Neural crest cell (in vitro differentiated cells): Measurements from ENCODE around the gene ACTR5. TPM values are rescaled to one million over a fixed set of nuclear protein-coding genes. Genes with fewer than 3 reads are reported as not detected.

ENCODE experiments used
- DNase-seq: peaks from one replicate; pipeline ENCODE4 v3.0.0; 2021; ENCODE audit warnings: low read depth, mixed read lengths, low spot score
- H3K27ac Mint-ChIP-seq: one replicate; pipeline ENCODE4 v1.8.0; 2021; ENCODE audit warnings: mild to moderate bottlenecking, mixed read lengths; ENCODE audit not compliant: unreplicated experiment
- H3K27me3 Mint-ChIP-seq: 2 replicates; pipeline ENCODE4 v1.8.0; 2021; ENCODE audit warnings: low read depth, mild to moderate bottlenecking, mixed read lengths
- H3K36me3 Mint-ChIP-seq: 2 replicates; pipeline ENCODE4 v1.8.0; 2021; ENCODE audit warnings: low read depth, mild to moderate bottlenecking, mixed read lengths
- H3K4me1 Mint-ChIP-seq: 2 replicates; pipeline ENCODE4 v1.8.0; 2021; ENCODE audit warnings: mixed read lengths
- H3K4me3 Mint-ChIP-seq: one replicate; pipeline ENCODE4 v1.8.0; 2021; ENCODE audit warnings: mild to moderate bottlenecking, mixed read lengths
- H3K9me3 Mint-ChIP-seq: 2 replicates; pipeline ENCODE4 v1.8.0; 2021; ENCODE audit warnings: mixed read lengths
- total RNA-seq: library from RNA; stranded (reverse); gene quantifications from 2 replicates; pipeline ENCODE4 v1.2.1, GENCODE V29; 2021
- TF ChIP-seq, protein P1 (sequence below): fragments of 200-600 bp; sonication (generic); conservative IDR thresholded peaks from 2 replicates; pipeline ENCODE4 v1.5.0; 2021; ENCODE audit warnings: antibody characterized with exemption, mild to moderate bottlenecking

ACTR5 gene
- total RNA-seq, 1 donor from 2014 or later, result 14.9 TPM

DNA sequence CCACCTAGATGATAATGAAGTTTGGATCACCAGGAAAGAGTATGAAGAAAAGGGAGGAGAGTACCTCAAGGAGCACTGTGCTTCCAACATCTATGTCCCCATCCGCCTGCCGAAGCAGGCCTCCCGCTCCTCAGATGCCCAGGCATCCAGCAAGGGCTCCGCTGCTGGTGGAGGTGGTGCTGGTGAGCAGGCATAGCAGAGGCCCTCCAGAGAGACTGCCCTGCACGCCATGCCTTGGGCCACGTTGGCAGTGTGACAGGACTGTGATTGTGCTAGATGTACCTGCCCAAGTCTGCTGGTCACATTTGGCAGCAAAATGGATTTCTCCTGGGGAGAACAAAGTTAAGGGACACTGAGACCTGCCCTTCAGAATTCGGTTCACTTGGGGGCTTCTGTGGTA lies 23.4 kb downstream of the ACTR5 start:
- H3K4me3 Mint-ChIP-seq, result no peak overlapping the region
- H3K9me3 Mint-ChIP-seq, result peaks cover 9% of the 10 kb centered on the region
- DNase-seq, result no peak
- H3K27me3 Mint-ChIP-seq, result no peaks in the 10 kb centered on the region
- no peak overlapping the region for H3K27ac Mint-ChIP-seq
- H3K4me1 Mint-ChIP-seq, result no peaks in the 10 kb centered on the region
- TF ChIP-seq, protein P1, sequence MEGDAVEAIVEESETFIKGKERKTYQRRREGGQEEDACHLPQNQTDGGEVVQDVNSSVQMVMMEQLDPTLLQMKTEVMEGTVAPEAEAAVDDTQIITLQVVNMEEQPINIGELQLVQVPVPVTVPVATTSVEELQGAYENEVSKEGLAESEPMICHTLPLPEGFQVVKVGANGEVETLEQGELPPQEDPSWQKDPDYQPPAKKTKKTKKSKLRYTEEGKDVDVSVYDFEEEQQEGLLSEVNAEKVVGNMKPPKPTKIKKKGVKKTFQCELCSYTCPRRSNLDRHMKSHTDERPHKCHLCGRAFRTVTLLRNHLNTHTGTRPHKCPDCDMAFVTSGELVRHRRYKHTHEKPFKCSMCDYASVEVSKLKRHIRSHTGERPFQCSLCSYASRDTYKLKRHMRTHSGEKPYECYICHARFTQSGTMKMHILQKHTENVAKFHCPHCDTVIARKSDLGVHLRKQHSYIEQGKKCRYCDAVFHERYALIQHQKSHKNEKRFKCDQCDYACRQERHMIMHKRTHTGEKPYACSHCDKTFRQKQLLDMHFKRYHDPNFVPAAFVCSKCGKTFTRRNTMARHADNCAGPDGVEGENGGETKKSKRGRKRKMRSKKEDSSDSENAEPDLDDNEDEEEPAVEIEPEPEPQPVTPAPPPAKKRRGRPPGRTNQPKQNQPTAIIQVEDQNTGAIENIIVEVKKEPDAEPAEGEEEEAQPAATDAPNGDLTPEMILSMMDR, result no peak
- peaks cover 48% of the 10 kb centered on the region for H3K36me3 Mint-ChIP-seq

DNA sequence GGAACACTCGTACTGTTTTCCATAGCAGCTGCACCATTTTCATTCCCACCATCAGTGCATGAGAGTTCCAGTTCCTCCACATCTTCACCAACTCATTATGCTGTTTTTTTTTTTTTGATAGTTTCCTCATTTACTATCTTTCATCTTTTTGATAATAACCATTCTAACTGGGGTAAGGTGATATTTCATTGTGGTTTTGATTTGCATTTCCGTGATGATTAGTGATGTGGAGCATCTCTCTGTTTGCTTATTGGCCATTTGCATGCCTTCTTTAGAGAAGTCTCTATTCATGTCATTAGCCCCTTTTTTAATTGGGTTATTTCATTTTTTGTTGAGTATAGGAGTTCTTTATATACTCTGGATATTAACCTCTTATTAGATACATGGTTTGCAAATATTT lies 25.9 kb downstream of the ACTR5 start:
- H3K36me3 Mint-ChIP-seq, result peaks cover 38% of the 10 kb centered on the region

DNA sequence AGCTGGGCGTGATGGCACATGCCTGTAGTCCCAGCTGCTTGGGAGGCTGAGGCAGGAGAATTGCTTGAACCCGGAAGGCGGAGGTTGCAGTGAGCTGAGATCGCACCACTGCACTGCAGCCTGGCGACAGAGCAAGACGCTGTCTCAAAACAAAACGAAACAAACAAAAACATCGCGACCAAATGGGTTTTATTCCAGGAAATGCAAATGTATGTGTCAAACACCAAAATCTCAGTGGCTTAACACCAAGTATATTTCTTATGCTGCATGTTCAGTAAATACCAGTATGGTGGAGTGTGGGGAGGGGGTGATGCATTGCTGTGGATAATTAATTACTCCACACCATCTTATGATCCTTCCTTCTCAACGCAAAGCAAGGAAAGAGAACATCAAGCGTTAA lies 28.1 kb downstream of the ACTR5 start:
- H3K27ac Mint-ChIP-seq, result no peak overlapping the region
- TF ChIP-seq, protein P1, result no peak
- no peak overlapping the region for H3K4me3 Mint-ChIP-seq
- peaks cover 8% of the 10 kb centered on the region for H3K4me1 Mint-ChIP-seq
- H3K36me3 Mint-ChIP-seq, result peaks cover 33% of the 10 kb centered on the region
- no peak for DNase-seq
- H3K9me3 Mint-ChIP-seq, result peaks cover 9% of the 10 kb centered on the region
- H3K27me3 Mint-ChIP-seq, result no peaks in the 10 kb centered on the region

More for the DNA sequence above, 25.9 kb downstream of the ACTR5 start:
- H3K4me1 Mint-ChIP-seq, result no peaks in the 10 kb centered on the region
- TF ChIP-seq, protein P1, result no peak
- H3K4me3 Mint-ChIP-seq, result no peak overlapping the region
- peaks cover 9% of the 10 kb centered on the region for H3K9me3 Mint-ChIP-seq
- no peak overlapping the region for H3K27ac Mint-ChIP-seq
- DNase-seq, result no peak
- no peaks in the 10 kb centered on the region for H3K27me3 Mint-ChIP-seq

DNA sequence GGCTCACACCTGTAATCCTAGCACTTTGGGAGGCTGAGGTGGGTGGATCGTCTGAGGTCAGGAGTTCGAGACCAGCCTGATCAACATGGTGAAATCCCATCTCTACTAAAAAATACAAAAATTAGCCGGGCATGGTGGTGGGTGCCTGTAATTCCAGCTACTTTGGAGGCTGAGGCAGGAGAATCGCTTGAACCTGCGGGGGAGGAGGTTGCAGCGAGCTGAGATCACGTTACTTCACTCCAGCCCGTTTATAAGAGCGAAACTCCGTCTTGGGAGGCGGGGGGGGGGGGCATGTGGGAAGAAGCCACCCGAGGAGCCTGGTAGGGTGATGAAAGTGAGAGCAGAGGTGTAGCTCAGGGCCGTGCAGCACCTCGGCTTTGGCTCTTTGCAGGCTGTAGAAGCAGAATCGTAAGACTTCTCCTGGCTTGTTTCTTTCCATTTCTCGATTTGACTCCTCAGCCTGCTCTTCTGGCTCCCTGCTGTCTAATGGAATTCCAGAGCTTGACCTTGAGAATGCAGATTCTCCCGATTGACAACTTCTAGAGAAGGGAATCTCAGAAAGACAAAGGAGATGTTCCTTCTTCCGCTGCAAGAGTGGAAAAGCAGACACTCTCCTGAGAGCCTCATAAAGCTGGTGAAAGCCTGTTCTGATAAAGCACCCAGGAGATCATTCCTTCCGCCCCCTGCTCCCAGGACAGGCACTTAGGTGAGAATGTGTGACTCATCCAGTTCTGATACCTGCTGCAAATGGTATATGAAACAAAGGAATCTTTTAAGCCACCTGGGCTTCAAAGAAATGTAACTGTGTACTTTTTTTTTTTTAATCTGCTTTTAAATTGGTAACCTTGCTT lies 31.2 kb downstream of the ACTR5 start:
- no peaks in the 10 kb centered on the region for H3K27me3 Mint-ChIP-seq
- H3K4me1 Mint-ChIP-seq, result peaks cover 8% of the 10 kb centered on the region
- TF ChIP-seq, protein P1, result no peak
- no peak overlapping the region for H3K27ac Mint-ChIP-seq
- no peak for DNase-seq
- H3K4me3 Mint-ChIP-seq, result no peak overlapping the region
- peaks cover 7% of the 10 kb centered on the region for H3K36me3 Mint-ChIP-seq
- no peaks in the 10 kb centered on the region for H3K9me3 Mint-ChIP-seq

DNA sequence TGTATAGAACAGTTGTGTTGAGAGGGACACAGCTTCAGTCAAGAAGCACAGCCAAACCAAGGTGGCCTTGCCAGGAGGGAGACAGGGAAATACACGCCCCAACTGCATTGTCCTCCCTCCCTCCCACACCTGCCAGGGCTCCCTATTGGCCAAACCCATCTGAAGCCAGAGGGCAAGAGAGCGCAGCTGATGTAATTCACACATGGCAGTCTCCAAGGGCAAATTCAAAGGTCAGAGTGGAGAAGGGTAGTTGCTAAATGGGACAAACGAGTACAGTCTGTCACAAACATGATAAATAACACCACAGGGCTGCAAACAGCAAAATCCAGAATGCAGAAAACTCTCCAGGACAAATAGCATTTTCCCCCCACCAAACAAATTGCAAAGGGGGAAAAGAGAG lies 34.0 kb downstream of the ACTR5 start:
- H3K36me3 Mint-ChIP-seq, result no peaks in the 10 kb centered on the region
- TF ChIP-seq, protein P1, result no peak
- H3K27me3 Mint-ChIP-seq, result no peaks in the 10 kb centered on the region
- peaks cover 8% of the 10 kb centered on the region for H3K4me1 Mint-ChIP-seq
- DNase-seq, result no peak
- no peaks in the 10 kb centered on the region for H3K9me3 Mint-ChIP-seq
- no peak overlapping the region for H3K4me3 Mint-ChIP-seq
- no peak overlapping the region for H3K27ac Mint-ChIP-seq
